OCI-LY3 (cell line): ENCODE results near the gene CMTR2.
"Not testable (repeated sequence)": the region's sequence is repeated elsewhere in the genome, so short reads cannot be mapped to it uniquely, and the experiment has no call there.

Source experiments
- H2AFZ ChIP-seq: fragments of 200-600, 300-600 bp; shearing (Covaris generic); 2 replicates; pipeline ENCODE4 v1.6.0; 2014; ENCODE audit warnings: antibody characterized with exemption, low read depth, low read length
- H3K27ac ChIP-seq: fragments of 200-600, 300-600 bp; sonication (generic); 2 replicates; pipeline ENCODE4 v1.5.1; 2014; ENCODE audit warnings: mild to moderate bottlenecking, low read length, moderate library complexity, mixed read lengths
- H3K27me3 ChIP-seq: fragments of 200-600, 300-600 bp; sonication (generic); 2 replicates; pipeline ENCODE4 v1.6.1; 2014; ENCODE audit warnings: low read depth, low read length, mixed read lengths
- H3K36me3 ChIP-seq: fragments of 200-600, 300-600 bp; sonication (generic); replicated peaks from 2 replicates; pipeline ENCODE3; 2014; ENCODE audit warnings: low read depth, low read length, mixed read lengths
- H3K4me1 ChIP-seq: fragments of 300-600, 200-600 bp; sonication (generic); 2 replicates; pipeline ENCODE4 v1.6.1; 2014; ENCODE audit warnings: low read length, mixed read lengths
- H3K4me2 ChIP-seq: fragments of 200-600, 300-600 bp; sonication (generic); 2 replicates; pipeline ENCODE4 v1.6.1; 2014; ENCODE audit warnings: low read length, mixed read lengths
- H3K4me3 ChIP-seq: fragments of 300-600, 200-600 bp; sonication (generic); 2 replicates; pipeline ENCODE4 v1.5.1; 2014; ENCODE audit warnings: antibody characterized with exemption, mild to moderate bottlenecking, low read length, moderate library complexity
- H3K79me2 ChIP-seq: fragments of 300-600, 200-600 bp; shearing (Covaris generic); 2 replicates; pipeline ENCODE4 v1.6.1; 2014; ENCODE audit warnings: mild to moderate bottlenecking, low read length, mixed read lengths
- H3K9ac ChIP-seq: fragments of 300-600, 200-600 bp; shearing (Covaris generic); 2 replicates; pipeline ENCODE4 v1.6.0; 2014; ENCODE audit warnings: mild to moderate bottlenecking, low read length, moderate library complexity
- H3K9me3 ChIP-seq: fragments of 200-600, 300-600 bp; shearing (Covaris generic); 2 replicates; pipeline ENCODE4 v1.6.1; 2014; ENCODE audit warnings: low read length, mixed read lengths; ENCODE audit not compliant: insufficient read depth
- H4K20me1 ChIP-seq: fragments of 200-600, 300-600 bp; sonication (generic); 2 replicates; pipeline ENCODE4 v1.6.1; 2016; ENCODE audit warnings: low read length, mixed read lengths; ENCODE audit not compliant: insufficient read depth
- CTCF ChIP-seq: fragments of 200-600, 300-600 bp; sonication (generic); IDR thresholded peaks from 2 replicates; pipeline ENCODE4 v1.5.1; 2014; ENCODE audit warnings: antibody characterized with exemption, low read length, low read depth
- EZH2phosphoT487 ChIP-seq: fragments of 200-600 bp; shearing (Covaris generic); IDR thresholded peaks from 2 replicates; pipeline ENCODE4 v1.6.1; 2018; ENCODE audit warnings: antibody characterized with exemption, mixed run types, low read depth

The CMTR2 gene

GRCh38 chr16:71328151-71328550 is 38.9 kb upstream of the CMTR2 start:
- Histone ChIP-seq H3K27me3 (peaks cover 20% of the 10 kb centered on the region), H2AFZ (no peak overlapping the region), H3K4me2 (no peak overlapping the region), H3K4me3 (no peak overlapping the region), H3K79me2 (no peaks in the 10 kb centered on the region), H3K4me1 (no peaks in the 10 kb centered on the region), H3K36me3 (no peaks in the 10 kb centered on the region), H3K9me3 (no peaks in the 10 kb centered on the region), H3K27ac (no peak overlapping the region), H3K9ac (no peak overlapping the region), H4K20me1 (no peaks in the 10 kb centered on the region)
- TF ChIP-seq EZH2phosphoT487 (no peak), CTCF (no peak)

GRCh38 chr16:71327720-71328119 is 38.5 kb upstream of the CMTR2 start:
- H3K4me3 ChIP-seq, result no peak overlapping the region
- H3K27me3 ChIP-seq, result peaks cover 20% of the 10 kb centered on the region
- H2AFZ ChIP-seq, result no peak overlapping the region
- no peaks in the 10 kb centered on the region for H4K20me1 ChIP-seq
- no peaks in the 10 kb centered on the region for H3K36me3 ChIP-seq
- no peaks in the 10 kb centered on the region for H3K79me2 ChIP-seq
- H3K9me3 ChIP-seq, result no peaks in the 10 kb centered on the region
- no peak overlapping the region for H3K4me2 ChIP-seq
- no peaks in the 10 kb centered on the region for H3K4me1 ChIP-seq
- TF ChIP-seq EZH2phosphoT487 (no peak), CTCF (no peak)
- no peak overlapping the region for H3K9ac ChIP-seq
- H3K27ac ChIP-seq, result no peak overlapping the region

DNA sequence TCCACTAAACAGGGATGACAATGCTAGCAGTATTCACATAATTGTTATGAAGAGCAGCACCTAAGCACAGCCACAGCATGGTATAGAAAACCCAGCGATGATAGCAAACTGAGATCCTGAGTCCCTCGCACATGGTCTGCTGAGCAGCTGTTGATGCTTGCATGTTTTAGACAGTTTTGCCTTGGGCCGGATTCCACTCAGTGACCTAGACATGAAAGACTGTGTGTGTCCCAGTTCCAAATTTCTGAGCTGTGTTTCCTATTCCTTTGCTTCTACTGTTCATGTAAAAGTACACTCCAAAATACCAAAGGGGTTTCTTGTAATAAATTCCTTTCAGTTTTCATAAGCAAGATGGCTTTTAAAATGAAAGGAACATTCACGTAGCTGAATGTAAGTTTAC is 30.8 kb upstream of the CMTR2 start:
- Histone ChIP-seq H3K4me3 (no peak overlapping the region), H3K36me3 (no peaks in the 10 kb centered on the region), H4K20me1 (0 out of 2 replicates have a peak, but pooled peaks cover 4% of the 10 kb centered on the region), H3K9ac (no peak overlapping the region), H2AFZ (no peak overlapping the region), H3K27me3 (peaks cover 22% of the 10 kb centered on the region), H3K4me1 (no peaks in the 10 kb centered on the region), H3K4me2 (no peak overlapping the region), H3K27ac (no peak overlapping the region), H3K9me3 (no peaks in the 10 kb centered on the region), H3K79me2 (no peaks in the 10 kb centered on the region)
- TF ChIP-seq EZH2phosphoT487 (no peak), CTCF (no peak)

- Histone ChIP-seq H3K4me3 (no peak overlapping the region), H3K9me3 (no peaks in the 10 kb centered on the region), H3K27me3 (peaks cover 22% of the 10 kb centered on the region), H4K20me1 (0 out of 2 replicates have a peak, but pooled peaks cover 4% of the 10 kb centered on the region), H2AFZ (no peak overlapping the region), H3K4me1 (no peaks in the 10 kb centered on the region), H3K9ac (no peak overlapping the region), H3K79me2 (no peaks in the 10 kb centered on the region), H3K27ac (no peak overlapping the region), H3K4me2 (no peak overlapping the region), H3K36me3 (no peaks in the 10 kb centered on the region)
- no peak for TF ChIP-seq CTCF
- no peak for TF ChIP-seq EZH2phosphoT487
These were observed 26.1 kb upstream of the CMTR2 start for GRCh38 chr16:71315269-71315668.

GRCh38 chr16:71313591-71313990 is 24.4 kb upstream of the CMTR2 start:
- H2AFZ ChIP-seq, H3K9ac ChIP-seq, H3K4me1 ChIP-seq, H3K27ac ChIP-seq, H3K9me3 ChIP-seq, H3K36me3 ChIP-seq, H3K4me3 ChIP-seq, H4K20me1 ChIP-seq, H3K4me2 ChIP-seq, H3K79me2 ChIP-seq: not testable (repeated sequence)
- H3K27me3 ChIP-seq, result peaks cover 25% of the 10 kb centered on the region
